Fibroblast of villous mesenchyme (primary cell): ENCODE results near the gene MTERF4. TPM values are rescaled to one million over a fixed set of nuclear protein-coding genes. Genes with fewer than 3 reads are reported as not detected.

Experiments
- DNase-seq: peaks from one replicate; pipeline ENCODE4 v3.0.0-alpha.2; 2010; ENCODE audit warnings: low read depth
- H3K4me3 ChIP-seq: 2 replicates; pipeline ENCODE4 v1.5.1; 2011; ENCODE audit warnings: low read depth, mild to moderate bottlenecking, low read length
- CTCF ChIP-seq: IDR thresholded peaks from 2 replicates; pipeline ENCODE4 v1.5.1; 2012; ENCODE audit warnings: low read depth, mild to moderate bottlenecking, low read length; ENCODE audit not compliant: insufficient read depth
- total RNA-seq: library from RNA; depleted of rRNA; stranded (reverse); fragments of >200 nt; gene quantifications from 2 replicates; pipeline ENCODE4 v1.2.3, GENCODE V29; 2012

Gene MTERF4
- total RNA-seq, 1 donor: 27.2 TPM

DNA sequence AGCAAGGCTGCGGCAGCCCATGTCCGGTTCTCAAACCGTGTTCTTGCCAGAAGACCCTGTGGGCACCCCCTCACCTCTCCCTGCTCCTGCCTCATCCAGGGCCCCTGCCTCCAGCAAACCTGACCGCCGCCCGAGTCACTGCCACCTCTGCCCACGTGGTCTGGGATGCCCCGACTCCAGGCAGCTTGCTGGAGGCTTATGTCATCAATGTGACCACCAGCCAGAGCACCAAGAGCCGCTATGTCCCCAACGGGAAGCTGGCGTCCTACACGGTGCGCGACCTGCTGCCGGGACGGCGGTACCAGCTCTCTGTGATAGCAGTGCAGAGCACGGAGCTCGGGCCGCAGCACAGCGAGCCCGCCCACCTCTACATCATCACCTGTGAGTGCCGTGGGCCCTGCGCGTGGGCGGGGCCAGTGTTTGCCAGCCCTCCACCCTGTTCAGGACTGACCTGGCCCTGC lies 32.2 kb downstream of the MTERF4 start:
- DNase-seq: no peak
- no peak for TF ChIP-seq CTCF
- H3K4me3 ChIP-seq: no peak overlapping the region

DNA sequence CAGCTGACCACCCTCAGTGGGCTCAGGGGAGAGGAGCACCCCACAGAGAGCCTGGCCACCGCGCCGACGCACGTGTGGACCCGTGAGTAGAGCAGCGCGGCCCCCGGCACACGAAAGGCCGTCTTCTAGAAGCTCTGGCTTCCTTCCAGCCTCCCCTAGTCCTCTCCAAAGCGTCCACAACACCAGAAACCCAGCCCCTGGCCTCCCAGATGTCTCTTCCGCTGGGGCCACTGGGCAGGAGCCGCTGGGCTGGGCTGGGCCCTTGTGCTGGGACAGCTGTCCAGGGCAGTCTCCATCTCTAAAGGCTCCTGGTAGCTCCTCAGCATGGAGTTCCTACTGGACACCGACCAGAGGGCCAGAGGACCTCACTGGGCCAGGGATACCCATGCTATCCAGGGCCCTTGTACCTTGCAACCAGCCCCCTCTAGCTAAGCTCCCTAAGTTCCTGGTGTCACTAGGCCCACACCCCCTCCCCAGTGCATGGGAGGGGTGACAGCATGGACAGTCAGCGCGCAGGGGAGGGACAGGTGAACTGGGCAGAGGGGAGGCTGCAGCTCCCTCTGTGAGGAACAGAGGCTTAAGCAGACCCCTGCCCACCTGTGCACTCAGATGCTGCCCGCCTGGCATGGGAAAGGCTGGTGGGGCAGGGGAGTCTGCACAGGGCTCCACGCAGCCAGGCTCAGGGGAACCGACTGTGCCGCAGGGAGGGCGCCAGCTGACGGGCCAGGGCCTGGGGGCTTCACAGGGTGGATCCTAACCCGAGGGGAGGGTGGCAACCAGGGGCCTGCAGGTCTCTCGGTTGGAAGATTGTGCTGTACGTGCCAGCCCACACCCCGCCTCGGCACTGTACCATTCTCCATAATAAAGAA lies 32.9 kb downstream of the MTERF4 start:
- no peak overlapping the region for H3K4me3 ChIP-seq
- no peak for TF ChIP-seq CTCF
- no peak for DNase-seq

- H3K4me3 ChIP-seq: no peak overlapping the region
- no peak for DNase-seq
- TF ChIP-seq CTCF: no peak
Measured at GRCh38 chr2:241068136-241068941, 33.7 kb downstream of the MTERF4 start.

DNA sequence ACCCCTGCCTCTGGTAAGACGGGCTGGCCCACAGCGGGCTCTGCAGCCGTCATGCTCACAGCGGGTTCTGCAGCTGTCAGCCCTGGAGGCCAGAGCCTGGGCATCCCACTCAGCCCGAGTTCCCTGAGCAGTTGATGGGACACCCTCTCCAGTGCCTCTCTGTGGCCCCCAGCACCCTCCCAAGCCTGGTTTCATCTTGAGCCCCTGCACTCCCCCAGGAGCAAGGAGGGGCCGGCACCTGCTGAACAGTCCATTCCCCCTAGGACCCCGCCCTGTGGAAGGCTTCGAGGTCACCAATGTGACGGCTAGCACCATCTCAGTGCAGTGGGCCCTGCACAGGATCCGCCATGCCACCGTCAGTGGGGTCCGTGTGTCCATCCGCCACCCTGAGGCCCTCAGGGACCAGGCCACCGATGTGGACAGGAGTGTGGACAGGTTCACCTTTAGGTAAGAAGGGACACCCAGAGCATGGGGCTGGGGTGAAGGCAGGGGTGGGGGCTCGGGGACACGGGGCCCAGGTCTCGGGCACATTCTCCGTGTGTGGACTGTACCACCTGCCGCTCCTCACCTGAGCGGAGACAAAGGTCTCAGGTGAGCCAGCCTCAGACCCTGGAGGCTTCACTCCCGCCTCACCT lies 34.5 kb downstream of the MTERF4 start:
- TF ChIP-seq CTCF: no peak
- no peak overlapping the region for H3K4me3 ChIP-seq
- DNase-seq: no peak

GRCh38 chr2:241066893-241067341 lies 35.2 kb downstream of the MTERF4 start:
- TF ChIP-seq CTCF: peak; percentile 9
- DNase-seq: no peak
- H3K4me3 ChIP-seq: no peak overlapping the region

GRCh38 chr2:241066171-241066892 lies 35.8 kb downstream of the MTERF4 start:
- no peak for DNase-seq
- H3K4me3 ChIP-seq: no peak overlapping the region
- no peak for TF ChIP-seq CTCF
